Neural progenitor cell (in vitro differentiated cells): Measurements from ENCODE around the gene REC114.

Source experiments
- CTCF ChIP-seq: fragments of 200-600 bp; sonication (generic); IDR thresholded peaks from 2 replicates; pipeline ENCODE4 v1.5.1; 2017; ENCODE audit warnings: antibody characterized with exemption, mild to moderate bottlenecking
- EZH2 ChIP-seq: fragments of 200-600 bp; sonication (generic); IDR thresholded peaks from 2 replicates; pipeline ENCODE4 v1.6.1; 2017; ENCODE audit warnings: antibody characterized with exemption, mild to moderate bottlenecking, moderate library complexity
- EZH2phosphoT487 ChIP-seq: fragments of 200-600 bp; sonication (generic); IDR thresholded peaks from 2 replicates; pipeline ENCODE4 v1.6.1; 2017; ENCODE audit warnings: antibody characterized with exemption

- TF ChIP-seq EZH2 (no peak), CTCF (no peak), EZH2phosphoT487 (no peak)
Observed at GRCh38 chr15:73517566-73517965, 74.6 kb downstream of the REC114 start.
